Loucy (cell line): ENCODE results near the gene UNC93A.
"Not testable (repeated sequence)": the region's sequence is repeated elsewhere in the genome, so short reads cannot be mapped to it uniquely, and the experiment has no call there.

Experiments
- H2AFZ ChIP-seq: fragments of 200-600 bp; sonication (generic); 2 replicates; pipeline ENCODE4 v1.6.0; 2016; ENCODE audit warnings: antibody characterized with exemption, mild to moderate bottlenecking, low read length, moderate library complexity
- H3F3A ChIP-seq: fragments of 200-600 bp; 2 replicates; pipeline ENCODE4 v1.6.0; 2016; ENCODE audit warnings: antibody characterized with exemption, low read depth, mild to moderate bottlenecking
- H3K27me3 ChIP-seq: fragments of 200-600 bp; sonication (generic); 2 replicates; pipeline ENCODE4 v1.6.1; 2014; ENCODE audit warnings: low read length, mild to moderate bottlenecking; ENCODE audit not compliant: insufficient read depth, poor library complexity, severe bottlenecking
- H3K36me3 ChIP-seq: fragments of 200-600 bp; sonication (generic); 2 replicates; pipeline ENCODE4 v1.6.1; 2016; ENCODE audit warnings: low read length; ENCODE audit not compliant: insufficient read depth
- H3K4me1 ChIP-seq: fragments of 200-600 bp; sonication (generic); 2 replicates; pipeline ENCODE4 v1.5.1; 2014; ENCODE audit warnings: low read length, mild to moderate bottlenecking; ENCODE audit not compliant: insufficient read depth, poor library complexity, severe bottlenecking
- H3K4me2 ChIP-seq: fragments of 200-600 bp; sonication (generic); 2 replicates; pipeline ENCODE4 v1.6.0; 2014; ENCODE audit warnings: antibody characterized with exemption, low read length, low read depth, mild to moderate bottlenecking; ENCODE audit not compliant: poor library complexity, severe bottlenecking
- H3K4me3 ChIP-seq: fragments of 200-600 bp; sonication (generic); 2 replicates; pipeline ENCODE4 v1.5.1; 2014; ENCODE audit warnings: low read length, mild to moderate bottlenecking, mixed read lengths; ENCODE audit not compliant: poor library complexity, severe bottlenecking
- H3K79me2 ChIP-seq: fragments of 200-600 bp; sonication (generic); 2 replicates; pipeline ENCODE4 v1.6.1; 2014; ENCODE audit warnings: low read length; ENCODE audit not compliant: insufficient read depth
- H3K9ac ChIP-seq: fragments of 200-600 bp; sonication (generic); 2 replicates; pipeline ENCODE4 v1.6.0; 2014; ENCODE audit warnings: mild to moderate bottlenecking, low read depth, low read length, moderate library complexity; ENCODE audit not compliant: poor library complexity, severe bottlenecking
- H3K9me2 ChIP-seq: fragments of 200-600 bp; sonication (generic); replicated peaks from 2 replicates; pipeline ENCODE4 v1.6.1; 2016; ENCODE audit warnings: low read depth, low read length, mixed read lengths
- H3K9me3 ChIP-seq: fragments of 200-600 bp; sonication (generic); 2 replicates; pipeline ENCODE4 v1.6.1; 2014; ENCODE audit warnings: mild to moderate bottlenecking, antibody characterized with exemption, low read length, low read depth; ENCODE audit not compliant: insufficient read depth
- H4K20me1 ChIP-seq: fragments of 200-600 bp; sonication (generic); 2 replicates; pipeline ENCODE4 v1.6.0; 2014; ENCODE audit warnings: antibody characterized with exemption, low read length, mild to moderate bottlenecking; ENCODE audit not compliant: insufficient read depth, poor library complexity, severe bottlenecking
- EZH2phosphoT487 ChIP-seq: fragments of 200-600 bp; IDR thresholded peaks from 2 replicates; pipeline ENCODE4 v1.6.1; 2018; ENCODE audit warnings: antibody characterized with exemption, mild to moderate bottlenecking, moderate library complexity, borderline replicate concordance
- TF ChIP-seq, protein P1 (sequence below): fragments of 200-600 bp; sonication (generic); conservative IDR thresholded peaks from 2 replicates; pipeline ENCODE4 v1.5.1; 2014; ENCODE audit warnings: mild to moderate bottlenecking, antibody characterized with exemption, low read length

UNC93A gene

DNA sequence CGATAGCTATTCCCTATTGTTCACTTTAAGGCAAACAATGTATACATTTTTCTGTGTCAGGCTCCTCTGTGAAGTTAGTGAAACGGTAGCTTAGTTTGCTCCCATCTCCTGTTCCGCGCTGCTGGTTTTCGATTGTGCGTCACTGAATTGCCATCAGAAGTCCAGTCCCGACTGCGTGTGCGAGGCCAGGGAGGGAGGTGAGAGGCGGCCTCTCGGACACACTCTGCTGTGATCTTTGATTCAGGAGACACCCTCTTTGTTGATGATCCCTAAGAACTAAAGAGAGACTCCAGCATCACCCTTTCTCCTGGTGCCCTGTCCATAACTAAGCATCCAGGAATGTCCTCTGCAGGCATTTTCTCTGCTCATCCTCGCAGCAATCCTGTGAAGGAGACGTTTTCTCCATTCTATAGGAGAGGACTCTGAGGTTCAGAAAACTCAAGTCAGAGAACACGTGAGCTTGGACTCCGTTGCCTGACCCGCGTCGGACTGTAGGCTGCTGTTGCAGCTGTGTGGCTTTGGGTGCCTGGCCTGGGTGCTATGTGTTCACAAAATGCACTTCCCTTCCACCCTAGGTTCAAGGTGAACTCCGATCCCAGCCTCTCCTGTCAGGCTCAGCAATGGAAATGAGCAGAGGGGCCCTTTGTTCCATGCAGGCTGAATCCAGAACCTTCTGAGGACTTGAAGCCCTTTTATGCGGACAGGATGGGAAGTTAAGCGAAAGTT is 24.1 kb upstream of the UNC93A start:
- Histone ChIP-seq H3K36me3 (no peaks in the 10 kb centered on the region), H3K4me1 (no peaks in the 10 kb centered on the region), H3K4me3 (no peak overlapping the region), H4K20me1 (no peaks in the 10 kb centered on the region), H3F3A (no peaks in the 10 kb centered on the region), H3K9ac (no peak overlapping the region), H3K27me3 (no peaks in the 10 kb centered on the region), H3K4me2 (no peak overlapping the region), H2AFZ (no peak overlapping the region), H3K79me2 (no peaks in the 10 kb centered on the region), H3K9me3 (no peaks in the 10 kb centered on the region; the same call in 1 of the 2 replicates), H3K9me2 (no peaks in the 10 kb centered on the region)
- no peak for TF ChIP-seq EZH2phosphoT487
- TF ChIP-seq, protein P1, sequence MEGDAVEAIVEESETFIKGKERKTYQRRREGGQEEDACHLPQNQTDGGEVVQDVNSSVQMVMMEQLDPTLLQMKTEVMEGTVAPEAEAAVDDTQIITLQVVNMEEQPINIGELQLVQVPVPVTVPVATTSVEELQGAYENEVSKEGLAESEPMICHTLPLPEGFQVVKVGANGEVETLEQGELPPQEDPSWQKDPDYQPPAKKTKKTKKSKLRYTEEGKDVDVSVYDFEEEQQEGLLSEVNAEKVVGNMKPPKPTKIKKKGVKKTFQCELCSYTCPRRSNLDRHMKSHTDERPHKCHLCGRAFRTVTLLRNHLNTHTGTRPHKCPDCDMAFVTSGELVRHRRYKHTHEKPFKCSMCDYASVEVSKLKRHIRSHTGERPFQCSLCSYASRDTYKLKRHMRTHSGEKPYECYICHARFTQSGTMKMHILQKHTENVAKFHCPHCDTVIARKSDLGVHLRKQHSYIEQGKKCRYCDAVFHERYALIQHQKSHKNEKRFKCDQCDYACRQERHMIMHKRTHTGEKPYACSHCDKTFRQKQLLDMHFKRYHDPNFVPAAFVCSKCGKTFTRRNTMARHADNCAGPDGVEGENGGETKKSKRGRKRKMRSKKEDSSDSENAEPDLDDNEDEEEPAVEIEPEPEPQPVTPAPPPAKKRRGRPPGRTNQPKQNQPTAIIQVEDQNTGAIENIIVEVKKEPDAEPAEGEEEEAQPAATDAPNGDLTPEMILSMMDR: no peak

DNA sequence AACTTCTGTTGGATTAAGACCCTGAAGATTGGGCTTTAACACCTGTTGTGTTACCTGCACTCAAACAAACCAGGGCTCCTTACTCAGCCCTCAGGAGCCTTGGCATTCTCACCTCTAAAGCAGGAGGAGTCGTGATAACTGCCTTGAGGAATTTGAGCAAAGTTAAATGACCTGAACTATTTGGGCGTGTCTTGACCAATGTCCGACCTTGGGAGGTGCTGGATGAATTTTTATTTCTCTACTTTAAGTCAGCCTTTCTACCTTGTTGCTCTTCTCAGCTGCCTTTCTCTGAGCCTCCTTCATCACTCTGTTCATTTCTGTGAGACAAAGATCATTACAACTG is 23.6 kb upstream of the UNC93A start:
- H3K9me2 ChIP-seq, H3K79me2 ChIP-seq, H3K4me1 ChIP-seq, H3K36me3 ChIP-seq, H2AFZ ChIP-seq, H3K9ac ChIP-seq, H4K20me1 ChIP-seq, H3K27me3 ChIP-seq, H3K9me3 ChIP-seq, H3F3A ChIP-seq, H3K4me3 ChIP-seq, H3K4me2 ChIP-seq: not testable (repeated sequence)

DNA sequence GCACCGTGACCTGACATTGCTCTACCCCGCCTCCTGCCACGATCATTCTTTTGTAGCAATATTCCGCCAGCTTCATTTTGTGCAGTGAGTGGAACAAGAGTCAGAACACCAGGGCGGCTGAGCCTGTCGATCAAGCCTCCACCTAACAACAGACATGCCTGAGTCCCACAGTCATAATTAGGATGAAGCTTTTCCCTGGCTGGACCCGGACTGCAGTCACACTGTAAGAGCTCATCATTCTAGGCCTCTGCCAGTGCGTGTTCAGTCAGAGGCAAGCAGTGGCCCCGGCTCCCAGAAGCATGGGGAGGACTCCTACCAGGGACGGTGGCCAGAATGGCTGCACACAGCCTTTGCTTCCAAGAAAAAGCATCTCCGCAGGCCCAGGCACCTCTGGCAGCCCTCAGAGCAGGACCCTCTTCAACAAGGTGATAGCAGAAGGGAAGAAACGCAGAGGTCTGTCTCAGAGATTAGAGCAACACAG is 23.2 kb upstream of the UNC93A start:
- TF ChIP-seq EZH2phosphoT487: no peak
- TF ChIP-seq, protein P1: no peak
- H2AFZ ChIP-seq: no peak overlapping the region
- no peaks in the 10 kb centered on the region for H3K27me3 ChIP-seq
- no peaks in the 10 kb centered on the region for H3K36me3 ChIP-seq
- H3K79me2 ChIP-seq: no peaks in the 10 kb centered on the region
- no peaks in the 10 kb centered on the region for H4K20me1 ChIP-seq
- no peaks in the 10 kb centered on the region for H3K9me2 ChIP-seq
- H3K9me3 ChIP-seq: no peaks in the 10 kb centered on the region; the same call in 1 of the 2 replicates
- no peak overlapping the region for H3K9ac ChIP-seq
- no peaks in the 10 kb centered on the region for H3K4me1 ChIP-seq
- H3F3A ChIP-seq: no peaks in the 10 kb centered on the region
- no peak overlapping the region for H3K4me2 ChIP-seq
- H3K4me3 ChIP-seq: no peak overlapping the region

DNA sequence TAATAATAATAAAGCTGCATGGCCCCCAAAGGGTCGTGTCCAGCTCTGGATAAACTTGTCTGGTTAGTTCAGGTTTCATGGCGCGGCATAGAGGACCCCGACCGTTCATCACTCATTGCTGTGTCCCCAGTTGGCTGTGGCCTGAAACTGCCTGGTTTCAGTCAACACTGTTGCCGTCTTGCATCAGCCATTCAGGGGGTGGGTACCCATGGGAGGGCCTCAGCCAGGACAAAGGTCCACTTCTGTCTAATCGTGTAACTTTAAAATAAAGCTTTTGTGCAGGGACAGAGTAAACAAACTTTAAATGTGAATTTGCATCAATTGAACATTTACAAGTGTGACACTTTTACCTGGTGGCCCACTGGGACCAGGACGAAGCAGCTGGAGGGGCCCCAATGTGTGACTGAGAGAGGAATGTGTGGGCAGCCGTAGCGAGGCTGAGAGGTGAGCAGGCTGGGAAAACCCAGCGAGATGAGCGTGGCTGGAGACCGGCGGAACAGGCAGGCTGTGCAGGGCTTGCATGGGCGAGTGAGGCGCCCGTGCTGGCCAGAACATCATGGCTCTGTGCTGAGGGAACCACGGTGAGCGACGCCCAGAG is 22.3 kb upstream of the UNC93A start:
- Histone ChIP-seq H3K36me3 (no peaks in the 10 kb centered on the region), H3K79me2 (no peaks in the 10 kb centered on the region), H3K4me3 (no peak overlapping the region), H3K9ac (no peak overlapping the region), H3K9me3 (no peaks in the 10 kb centered on the region; the same call in 1 of the 2 replicates), H4K20me1 (no peaks in the 10 kb centered on the region), H3K4me1 (no peaks in the 10 kb centered on the region), H3K4me2 (no peak overlapping the region), H3K9me2 (no peaks in the 10 kb centered on the region), H2AFZ (no peak overlapping the region), H3F3A (no peaks in the 10 kb centered on the region), H3K27me3 (no peaks in the 10 kb centered on the region)
- no peak for TF ChIP-seq EZH2phosphoT487
- TF ChIP-seq, protein P1: no peak
